Testis (tissue), 2 donors: ENCODE measurements around the gene TEKT3.

ENCODE experiments used
- CTCF ChIP-seq, 3 experiments: fragments of 450-650 bp in 2 of 3; fragments of 200-600 bp in 1 of 3; sonication (generic) in 1 of 3; IDR thresholded peaks; one replicate each; pipeline ENCODE4 v1.5.1; 2016 to 2019; ENCODE audit warnings: antibody characterized with exemption in 3 of 3, mild to moderate bottlenecking in 2 of 3, moderate library complexity in 1 of 3
- POLR2A ChIP-seq: fragments of 450-650 bp; IDR thresholded peaks from one replicate; pipeline ENCODE4 v1.6.1; 2017; ENCODE audit warnings: antibody characterized with exemption, mild to moderate bottlenecking, moderate library complexity

- TF ChIP-seq CTCF (IDR thresholded peaks at IDR 0.05): no peak
- no peak for TF ChIP-seq POLR2A
These were observed 12.9 kb upstream of the TEKT3 start for GRCh38 chr17:15354256-15354655.
